KMS-11 (cell line): ENCODE measurements around the gene FFAR3.

Experiments
- H2AFZ ChIP-seq: fragments of 200-600 bp; sonication (generic); 2 replicates; pipeline ENCODE4 v1.6.1; 2016; ENCODE audit warnings: antibody characterized with exemption, mixed run types, low read depth
- H3K27ac ChIP-seq: fragments of 200-600 bp; sonication (generic); 2 replicates; pipeline ENCODE4 v1.6.1; 2016; ENCODE audit warnings: mild to moderate bottlenecking, mixed run types
- H3K27me3 ChIP-seq: fragments of 200-600 bp; sonication (generic); 2 replicates; pipeline ENCODE4 v1.6.1; 2017; ENCODE audit warnings: mild to moderate bottlenecking, low read depth, mixed run types, moderate library complexity; ENCODE audit not compliant: insufficient read depth
- H3K36me3 ChIP-seq: fragments of 200-600 bp; sonication (generic); 2 replicates; pipeline ENCODE4 v1.6.1; 2017; ENCODE audit warnings: mild to moderate bottlenecking, mixed run types; ENCODE audit not compliant: insufficient read depth
- H3K4me1 ChIP-seq: fragments of 200-600 bp; sonication (generic); 2 replicates; pipeline ENCODE4 v1.6.1; 2016; ENCODE audit warnings: mild to moderate bottlenecking, low read depth, mixed run types; ENCODE audit not compliant: poor library complexity, severe bottlenecking
- H3K4me2 ChIP-seq: fragments of 200-600 bp; sonication (generic); 2 replicates; pipeline ENCODE4 v1.7.0; 2016; ENCODE audit warnings: mild to moderate bottlenecking, mixed run types
- H3K4me3 ChIP-seq: fragments of 200-600 bp; sonication (generic); IDR thresholded peaks from 2 replicates; pipeline ENCODE4 v1.6.1; 2017; ENCODE audit warnings: low read depth, low read length, mixed read lengths; ENCODE audit not compliant: insufficient read depth
- H3K79me2 ChIP-seq: fragments of 200-600 bp; sonication (generic); 2 replicates; pipeline ENCODE4 v1.6.1; 2016; ENCODE audit warnings: low read depth, mixed run types; ENCODE audit not compliant: insufficient read depth
- H3K9ac ChIP-seq: fragments of 200-600 bp; sonication (generic); 2 replicates; pipeline ENCODE4 v1.6.1; 2016; ENCODE audit warnings: mild to moderate bottlenecking, mixed run types
- H4K20me1 ChIP-seq: fragments of 200-600 bp; sonication (generic); 2 replicates; pipeline ENCODE4 v1.6.1; 2016; ENCODE audit warnings: mild to moderate bottlenecking, mixed run types; ENCODE audit not compliant: insufficient read depth
- CTCF ChIP-seq: fragments of 200-600 bp; sonication (generic); conservative IDR thresholded peaks from 2 replicates; pipeline ENCODE4 v1.6.1; 2017; ENCODE audit warnings: low read depth, mild to moderate bottlenecking, antibody characterized with exemption, low read length, moderate library complexity, mixed read lengths

The FFAR3 gene

GRCh38 chr19:35395382-35396199 lies 37.3 kb downstream of the FFAR3 start:
- TF ChIP-seq CTCF, result no peak
- Histone ChIP-seq H3K36me3 (no peaks in the 10 kb centered on the region), H2AFZ (no peak overlapping the region), H3K4me1 (no peaks in the 10 kb centered on the region), H3K4me2 (no peak overlapping the region), H3K27me3 (peaks cover 24% of the 10 kb centered on the region), H3K4me3 (no peak overlapping the region), H3K27ac (no peak overlapping the region), H3K9ac (no peak overlapping the region), H4K20me1 (no peaks in the 10 kb centered on the region), H3K79me2 (no peaks in the 10 kb centered on the region)

GRCh38 chr19:35396240-35396885 lies 38.1 kb downstream of the FFAR3 start:
- Histone ChIP-seq H3K27me3 (peaks cover 30% of the 10 kb centered on the region), H3K4me3 (no peak overlapping the region), H4K20me1 (no peaks in the 10 kb centered on the region), H3K4me2 (no peak overlapping the region), H3K9ac (no peak overlapping the region), H2AFZ (no peak overlapping the region), H3K36me3 (no peaks in the 10 kb centered on the region), H3K79me2 (no peaks in the 10 kb centered on the region), H3K27ac (no peak overlapping the region), H3K4me1 (no peaks in the 10 kb centered on the region)
- no peak for TF ChIP-seq CTCF

GRCh38 chr19:35397064-35397463 lies 38.8 kb downstream of the FFAR3 start:
- H3K4me3 ChIP-seq, result no peak overlapping the region
- no peaks in the 10 kb centered on the region for H4K20me1 ChIP-seq
- no peaks in the 10 kb centered on the region for H3K4me1 ChIP-seq
- no peak overlapping the region for H2AFZ ChIP-seq
- no peak overlapping the region for H3K9ac ChIP-seq
- no peak overlapping the region for H3K27ac ChIP-seq
- H3K4me2 ChIP-seq, result no peak overlapping the region
- H3K27me3 ChIP-seq, result peaks cover 33% of the 10 kb centered on the region
- no peak for TF ChIP-seq CTCF
- no peaks in the 10 kb centered on the region for H3K79me2 ChIP-seq
- H3K36me3 ChIP-seq, result no peaks in the 10 kb centered on the region

- H3K9ac ChIP-seq, result no peak overlapping the region
- no peak for TF ChIP-seq CTCF
- H3K27me3 ChIP-seq, result peaks cover 33% of the 10 kb centered on the region
- no peak overlapping the region for H3K4me3 ChIP-seq
- H3K4me1 ChIP-seq, result no peaks in the 10 kb centered on the region
- H3K36me3 ChIP-seq, result no peaks in the 10 kb centered on the region
- no peak overlapping the region for H3K4me2 ChIP-seq
- H2AFZ ChIP-seq, result no peak overlapping the region
- H3K79me2 ChIP-seq, result no peaks in the 10 kb centered on the region
- no peak overlapping the region for H3K27ac ChIP-seq
- H4K20me1 ChIP-seq, result no peaks in the 10 kb centered on the region
Observed at GRCh38 chr19:35398570-35398969, 40.3 kb downstream of the FFAR3 start.
